RWPE1 (cell line): ENCODE measurements around the gene SLC25A30.
A peak's percentile ranks its signal among the peaks of the same experiment; 100 is the strongest.

ENCODE experiments used
- CTCF ChIA-PET: fragments of 350-600 bp; sonication (Branson Sonifier 250); formaldehyde crosslinking; extraction: SDS; loops from one replicate; lab custom pipeline; 2021; lab: Yijun Ruan, JAX
- POLR2A ChIA-PET: fragments of 400-600 bp; formaldehyde crosslinking; extraction: SDS; loops from one replicate; lab custom pipeline; 2020; ENCODE audit warnings: antibody characterized with exemption; ENCODE audit not compliant: low non-redundant PET; lab: Yijun Ruan, JAX
- DNase-seq: peaks from one replicate; pipeline ENCODE4 v3.0.0; 2012; ENCODE audit warnings: low spot score
- H3K27ac ChIP-seq: fragments of 450-650 bp; 2 replicates; pipeline ENCODE4 v1.5.1; 2017
- TF ChIP-seq, protein P1 (sequence below): fragments of 450-650 bp; conservative IDR thresholded peaks from 2 replicates; pipeline ENCODE4 v1.5.1; 2017; ENCODE audit warnings: low read depth, mild to moderate bottlenecking

The SLC25A30 gene

DNA sequence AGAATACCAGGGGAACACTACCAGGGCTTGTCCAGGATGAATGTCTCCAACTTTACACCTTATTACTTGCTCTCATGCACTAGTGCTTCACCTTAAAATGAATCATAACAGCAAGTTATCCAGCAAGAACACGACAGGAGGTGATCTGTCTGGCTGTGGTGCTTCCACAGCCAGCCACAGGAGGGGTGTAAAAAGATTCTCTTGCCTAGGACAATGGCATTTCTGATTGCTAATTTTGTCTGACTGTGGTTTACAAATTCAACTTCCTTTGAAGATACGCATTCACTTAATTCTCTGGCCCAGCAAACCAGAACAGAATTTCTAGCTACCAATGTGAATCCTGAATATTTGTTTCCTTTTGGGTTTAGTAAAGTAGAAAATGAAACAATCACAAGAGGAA, 23.5 kb upstream of the SLC25A30 start:
- peak; percentile 32 for DNase-seq
- POLR2A ChIA-PET = no interaction called here
- CTCF ChIA-PET = interaction anchor here (0.5 to 0.9 kb wide), 2 partner anchors 23 kb away, joined by 4 to 5 read pairs; partner anchors contain the start of gene COG3
- H3K27ac ChIP-seq = no peak overlapping the region
- TF ChIP-seq, protein P1, sequence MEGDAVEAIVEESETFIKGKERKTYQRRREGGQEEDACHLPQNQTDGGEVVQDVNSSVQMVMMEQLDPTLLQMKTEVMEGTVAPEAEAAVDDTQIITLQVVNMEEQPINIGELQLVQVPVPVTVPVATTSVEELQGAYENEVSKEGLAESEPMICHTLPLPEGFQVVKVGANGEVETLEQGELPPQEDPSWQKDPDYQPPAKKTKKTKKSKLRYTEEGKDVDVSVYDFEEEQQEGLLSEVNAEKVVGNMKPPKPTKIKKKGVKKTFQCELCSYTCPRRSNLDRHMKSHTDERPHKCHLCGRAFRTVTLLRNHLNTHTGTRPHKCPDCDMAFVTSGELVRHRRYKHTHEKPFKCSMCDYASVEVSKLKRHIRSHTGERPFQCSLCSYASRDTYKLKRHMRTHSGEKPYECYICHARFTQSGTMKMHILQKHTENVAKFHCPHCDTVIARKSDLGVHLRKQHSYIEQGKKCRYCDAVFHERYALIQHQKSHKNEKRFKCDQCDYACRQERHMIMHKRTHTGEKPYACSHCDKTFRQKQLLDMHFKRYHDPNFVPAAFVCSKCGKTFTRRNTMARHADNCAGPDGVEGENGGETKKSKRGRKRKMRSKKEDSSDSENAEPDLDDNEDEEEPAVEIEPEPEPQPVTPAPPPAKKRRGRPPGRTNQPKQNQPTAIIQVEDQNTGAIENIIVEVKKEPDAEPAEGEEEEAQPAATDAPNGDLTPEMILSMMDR = no peak; the same call in 1 of the 2 replicates

DNA sequence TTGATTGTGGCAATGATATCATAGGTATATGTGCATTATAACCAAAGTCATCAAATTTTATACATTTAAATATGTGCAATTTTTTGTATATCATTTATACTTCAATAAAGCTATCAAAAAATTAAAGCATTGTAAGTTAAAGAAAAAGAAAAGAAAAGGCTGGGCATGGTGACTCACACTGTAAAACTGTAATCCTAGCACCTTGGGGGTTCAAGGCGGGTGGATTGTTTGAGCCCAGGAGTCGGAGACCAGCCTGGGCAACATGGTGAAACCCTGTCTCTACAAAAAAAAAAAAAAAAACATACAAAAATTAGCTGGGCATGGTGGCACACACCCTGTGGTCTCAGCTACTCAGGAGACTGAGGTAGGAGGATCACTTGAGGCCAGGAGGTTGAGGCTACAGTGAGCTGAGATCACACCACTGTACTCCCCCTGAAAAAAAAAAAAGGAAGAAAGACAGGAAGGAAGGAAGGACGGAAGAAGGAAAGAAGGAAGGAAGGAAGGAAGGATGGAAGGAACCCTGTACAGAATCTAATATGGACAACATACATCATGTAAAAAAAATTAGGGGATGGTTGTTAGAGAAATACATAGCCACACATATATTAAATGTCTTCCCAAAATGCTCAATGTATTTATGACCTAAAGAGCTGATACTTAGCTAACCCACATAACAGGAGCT, 21.7 kb upstream of the SLC25A30 start:
- DNase-seq = no peak
- POLR2A ChIA-PET = no interaction called here
- CTCF ChIA-PET = no interaction called here
- TF ChIP-seq, protein P1 = no peak
- no peak overlapping the region for H3K27ac ChIP-seq

DNA sequence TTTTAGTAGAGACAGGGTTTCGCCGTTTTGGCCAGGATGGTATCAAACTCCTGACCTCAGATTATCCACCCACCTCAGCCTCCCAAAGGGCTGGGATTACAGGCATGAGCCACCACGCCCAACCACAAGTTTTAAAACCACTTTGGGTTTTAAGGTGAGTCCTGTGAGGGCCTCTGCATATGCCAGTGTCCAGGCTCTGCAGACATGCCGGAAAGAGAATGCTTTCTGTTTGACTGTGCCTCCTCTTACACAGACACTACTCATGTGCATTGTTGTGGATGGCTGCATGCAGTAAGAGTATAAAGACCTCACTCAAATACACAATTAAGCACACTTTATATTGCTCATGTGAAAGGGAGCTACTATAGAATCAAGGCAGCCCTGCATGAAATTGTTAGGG, 20.8 kb upstream of the SLC25A30 start:
- no peak for DNase-seq
- CTCF ChIA-PET = no interaction called here
- POLR2A ChIA-PET = no interaction called here
- TF ChIP-seq, protein P1 = no peak
- H3K27ac ChIP-seq = no peak overlapping the region

DNA sequence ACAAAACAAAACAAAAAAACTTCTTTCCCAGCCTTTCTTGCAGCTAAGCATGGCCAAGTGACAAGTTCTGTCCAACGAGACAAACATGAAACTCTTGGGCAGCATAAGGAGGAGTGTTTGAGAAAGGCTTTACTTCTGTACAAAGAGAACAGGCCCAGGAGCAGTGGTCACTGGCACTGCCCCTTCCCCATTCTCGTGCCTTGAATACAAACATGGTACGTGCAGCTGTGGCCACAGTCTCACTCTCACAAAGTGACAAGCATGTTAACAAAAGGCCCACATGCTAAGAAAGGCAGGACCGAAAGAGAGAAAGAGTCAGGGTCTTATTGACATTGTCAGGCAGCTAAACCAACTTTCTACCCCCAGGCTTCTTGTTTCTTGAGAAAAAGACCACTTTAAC, 19.8 kb upstream of the SLC25A30 start:
- TF ChIP-seq, protein P1 = no peak
- DNase-seq = no peak
- CTCF ChIA-PET = no interaction called here
- no peak overlapping the region for H3K27ac ChIP-seq
- POLR2A ChIA-PET = no interaction called here

DNA sequence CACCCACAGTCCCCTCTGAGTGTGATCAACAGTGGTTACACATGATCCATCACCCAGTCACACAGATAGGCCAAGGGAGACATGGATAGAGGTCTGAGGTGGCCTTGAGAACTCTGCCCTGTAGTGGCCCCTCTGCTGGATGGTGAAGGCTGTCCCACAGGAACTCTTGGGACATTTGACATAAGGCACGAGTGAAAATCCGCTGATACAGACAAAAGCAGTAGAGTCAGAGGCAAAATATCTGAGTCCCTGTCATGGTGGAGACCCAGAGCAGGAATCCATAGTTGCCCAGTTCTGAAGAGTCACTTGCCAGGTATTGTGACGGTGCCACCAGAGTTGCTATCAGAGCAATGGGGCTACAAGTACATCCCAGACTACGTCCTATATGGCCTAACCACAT, 18.8 kb upstream of the SLC25A30 start:
- TF ChIP-seq, protein P1 = no peak
- no peak for DNase-seq
- ChIA-PET CTCF (no interaction called here), POLR2A (no interaction called here)
- H3K27ac ChIP-seq = no peak overlapping the region

DNA sequence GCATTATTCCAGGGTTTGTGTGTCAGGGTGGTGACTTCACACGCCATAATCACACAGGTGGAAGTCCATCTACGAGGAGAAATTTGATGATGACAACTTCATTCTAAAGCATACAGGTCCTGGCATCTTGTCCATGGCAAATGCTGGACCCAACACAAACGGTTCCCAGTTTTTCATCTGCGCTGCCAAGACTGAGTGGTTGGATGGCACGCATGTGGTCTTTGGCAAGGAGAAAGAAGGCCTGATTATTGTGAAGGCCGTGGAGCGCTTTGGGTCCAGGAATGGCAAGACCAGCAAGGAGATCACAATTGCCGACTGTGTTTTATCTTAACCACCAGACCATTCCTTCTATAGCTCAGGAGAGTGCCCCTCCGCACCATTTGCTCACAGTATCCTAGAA, 18.2 kb upstream of the SLC25A30 start:
- POLR2A ChIA-PET = no interaction called here
- TF ChIP-seq, protein P1 = no peak
- no peak for DNase-seq
- H3K27ac ChIP-seq = no peak overlapping the region
- CTCF ChIA-PET = interaction anchor here (0.6 kb wide), 1 partner anchor 743 kb away, joined by 3 read pairs; no protein-coding TSS in a partner anchor
